ENCODE data around the gene DDX24.
A peak's percentile ranks its signal among the peaks of the same experiment; 100 is the strongest.

DDX24 gene

GRCh38 chr14:94011795-94012194 is 69.2 kb downstream of the DDX24 start:
- Mint-ChIP-seq H3K27me3 (no peaks in the 10 kb centered on the region), H3K4me3 (no peak overlapping the region), H3K27ac (no peak overlapping the region), H3K4me1 (ENCODE audit: low read depth) (peaks cover 29% of the 10 kb centered on the region), H3K9me3 (ENCODE audit: low read depth) (no peaks in the 10 kb centered on the region), H3K36me3 (no peaks in the 10 kb centered on the region)

- H3K36me3 Mint-ChIP-seq: no peaks in the 10 kb centered on the region
- H3K9me3 Mint-ChIP-seq (ENCODE audit: low read depth): no peaks in the 10 kb centered on the region
- peaks cover 29% of the 10 kb centered on the region for H3K4me1 Mint-ChIP-seq (ENCODE audit: low read depth)
- no peak overlapping the region for H3K4me3 Mint-ChIP-seq
- no peak overlapping the region for H3K27ac Mint-ChIP-seq
- no peaks in the 10 kb centered on the region for H3K27me3 Mint-ChIP-seq
These were observed 70.4 kb downstream of the DDX24 start for GRCh38 chr14:94010625-94011024.

GRCh38 chr14:94009767-94010166 is 71.2 kb downstream of the DDX24 start:
- Mint-ChIP-seq H3K4me3 (no peak overlapping the region), H3K27me3 (peaks cover 5% of the 10 kb centered on the region), H3K27ac (no peak overlapping the region), H3K4me1 (ENCODE audit: low read depth) (peaks cover 31% of the 10 kb centered on the region), H3K9me3 (ENCODE audit: low read depth) (no peaks in the 10 kb centered on the region), H3K36me3 (no peaks in the 10 kb centered on the region)

GRCh38 chr14:94008234-94008633 is 72.8 kb downstream of the DDX24 start:
- H3K4me1 Mint-ChIP-seq (ENCODE audit: low read depth): peaks cover 31% of the 10 kb centered on the region
- H3K27me3 Mint-ChIP-seq: peaks cover 8% of the 10 kb centered on the region
- no peaks in the 10 kb centered on the region for H3K36me3 Mint-ChIP-seq
- H3K4me3 Mint-ChIP-seq: no peak overlapping the region
- no peak overlapping the region for H3K27ac Mint-ChIP-seq
- no peaks in the 10 kb centered on the region for H3K9me3 Mint-ChIP-seq (ENCODE audit: low read depth)

GRCh38 chr14:94005324-94006073 is 75.5 kb downstream of the DDX24 start:
- H3K4me1 Mint-ChIP-seq (ENCODE audit: low read depth): peaks cover 23% of the 10 kb centered on the region

GRCh38 chr14:94004015-94004414 is 77.0 kb downstream of the DDX24 start:
- Mint-ChIP-seq H3K9me3 (ENCODE audit: low read depth) (no peaks in the 10 kb centered on the region), H3K36me3 (no peaks in the 10 kb centered on the region), H3K4me1 (ENCODE audit: low read depth) (peaks cover 23% of the 10 kb centered on the region)

More at GRCh38 chr14:94005324-94006073, 75.5 kb downstream of the DDX24 start:
- peaks cover 8% of the 10 kb centered on the region for H3K27me3 Mint-ChIP-seq
- no peak overlapping the region for H3K4me3 Mint-ChIP-seq
- H3K36me3 Mint-ChIP-seq: no peaks in the 10 kb centered on the region
- H3K9me3 Mint-ChIP-seq (ENCODE audit: low read depth): no peaks in the 10 kb centered on the region
- H3K27ac Mint-ChIP-seq: peak overlapping the region; percentile 16

GRCh38 chr14:94003397-94003796 is 77.6 kb downstream of the DDX24 start:
- H3K9me3 Mint-ChIP-seq (ENCODE audit: low read depth): no peaks in the 10 kb centered on the region
- peak overlapping the region; percentile 4 for H3K27ac Mint-ChIP-seq
- H3K27me3 Mint-ChIP-seq: peaks cover 8% of the 10 kb centered on the region
- H3K36me3 Mint-ChIP-seq: no peaks in the 10 kb centered on the region
- H3K4me3 Mint-ChIP-seq: no peak overlapping the region
- peaks cover 22% of the 10 kb centered on the region for H3K4me1 Mint-ChIP-seq (ENCODE audit: low read depth)

More at GRCh38 chr14:94004015-94004414, 77.0 kb downstream of the DDX24 start:
- Mint-ChIP-seq H3K27me3 (peaks cover 8% of the 10 kb centered on the region), H3K4me3 (no peak overlapping the region), H3K27ac (no peak overlapping the region)

DNA sequence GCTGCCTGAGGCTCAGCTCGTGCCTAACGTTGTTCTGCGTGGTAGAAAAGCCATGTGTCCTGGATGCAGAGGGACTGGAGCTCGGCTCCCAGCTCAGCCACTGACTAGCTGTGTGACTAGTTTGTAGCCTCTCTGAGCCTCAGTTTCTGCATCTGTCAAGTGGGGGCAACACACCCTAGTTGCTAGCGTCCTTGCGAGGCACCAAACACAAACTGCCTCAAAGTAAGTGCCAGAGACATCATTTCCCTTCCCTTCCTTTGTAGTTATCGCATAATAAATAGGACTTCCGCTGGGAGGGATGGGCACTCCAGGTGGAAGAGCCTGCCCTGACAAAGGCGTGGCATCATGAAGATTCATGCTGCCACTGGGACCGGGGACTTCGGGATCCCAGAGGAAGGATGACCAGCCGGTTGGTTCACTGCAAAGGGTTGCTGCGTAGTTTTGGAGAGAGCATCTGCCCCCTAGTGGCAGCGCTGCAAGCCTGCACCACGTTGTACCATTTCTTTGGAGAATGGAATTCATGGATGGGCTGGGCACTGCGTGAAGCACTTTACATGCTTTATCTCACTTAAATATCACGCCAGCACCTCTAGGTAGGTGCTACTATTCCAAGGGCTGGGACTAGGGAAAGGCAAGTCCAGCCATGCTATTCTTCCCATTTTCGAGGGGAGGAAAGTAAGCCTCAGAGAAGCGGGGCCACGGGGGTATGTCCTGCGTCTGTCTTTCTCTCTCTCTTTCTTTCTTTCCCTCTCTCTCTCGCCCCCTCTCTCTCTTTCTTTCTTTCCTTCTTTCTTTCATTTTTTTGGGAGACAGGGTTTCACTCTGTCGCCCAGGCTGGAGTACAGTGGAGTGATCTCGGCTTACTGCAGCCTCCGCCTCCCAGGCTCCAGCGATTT is 79.3 kb downstream of the DDX24 start:
- H3K4me1 Mint-ChIP-seq (ENCODE audit: low read depth): peaks cover 24% of the 10 kb centered on the region
- H3K27ac Mint-ChIP-seq: peak overlapping the region; percentile 89
- peak overlapping the region; percentile 44 for H3K4me3 Mint-ChIP-seq
- H3K9me3 Mint-ChIP-seq (ENCODE audit: low read depth): no peaks in the 10 kb centered on the region
- H3K27me3 Mint-ChIP-seq: peaks cover 8% of the 10 kb centered on the region
- no peaks in the 10 kb centered on the region for H3K36me3 Mint-ChIP-seq

DNA sequence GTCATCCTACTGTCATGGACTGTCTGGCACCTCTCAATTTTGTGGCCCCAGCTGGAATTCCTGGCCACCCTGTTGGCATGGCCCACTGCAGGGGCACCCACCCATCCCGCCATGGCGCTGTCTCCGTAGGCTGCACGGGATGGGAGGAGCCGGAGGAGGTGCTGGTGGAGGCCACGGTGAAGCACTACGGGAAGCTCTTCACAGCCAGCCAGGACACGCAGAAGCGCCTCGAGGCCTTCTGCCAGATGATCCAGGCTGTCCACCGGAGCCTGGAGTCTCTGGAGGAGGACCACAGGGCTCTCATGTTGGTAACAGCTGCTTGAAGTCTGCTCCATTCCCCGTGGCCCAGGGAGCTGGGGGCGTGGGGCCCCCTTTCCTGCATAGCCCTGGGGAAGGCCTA is 80.0 kb downstream of the DDX24 start:
- H3K27me3 Mint-ChIP-seq: peaks cover 8% of the 10 kb centered on the region
- no peaks in the 10 kb centered on the region for H3K36me3 Mint-ChIP-seq
- peaks cover 24% of the 10 kb centered on the region for H3K4me1 Mint-ChIP-seq (ENCODE audit: low read depth)
- no peak overlapping the region for H3K27ac Mint-ChIP-seq
- no peaks in the 10 kb centered on the region for H3K9me3 Mint-ChIP-seq (ENCODE audit: low read depth)
- no peak overlapping the region for H3K4me3 Mint-ChIP-seq

DNA sequence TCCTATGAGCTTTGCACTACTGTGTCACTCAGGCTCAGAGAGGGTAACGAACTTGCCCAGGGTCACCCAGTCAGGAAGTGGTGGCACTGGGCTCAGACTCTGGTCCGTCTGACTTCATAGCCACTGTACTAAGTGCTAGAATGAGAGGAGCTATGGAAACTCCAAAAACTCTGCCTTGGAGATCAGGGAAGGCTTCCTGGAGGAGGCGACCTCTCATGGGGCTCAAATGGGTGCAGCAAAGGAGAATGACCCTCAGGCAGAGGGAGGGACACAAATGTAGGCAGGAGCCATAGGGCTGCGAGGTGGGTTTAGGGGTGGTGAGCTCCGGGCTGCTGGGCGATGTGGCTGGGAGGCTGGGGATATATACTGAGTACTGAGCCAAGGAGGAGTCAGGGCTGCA is 80.7 kb downstream of the DDX24 start:
- H3K36me3 Mint-ChIP-seq: no peaks in the 10 kb centered on the region
- H3K27me3 Mint-ChIP-seq: peaks cover 8% of the 10 kb centered on the region
- no peak overlapping the region for H3K4me3 Mint-ChIP-seq
- peaks cover 28% of the 10 kb centered on the region for H3K4me1 Mint-ChIP-seq (ENCODE audit: low read depth)
- H3K27ac Mint-ChIP-seq: peak overlapping the region; percentile 76
- no peaks in the 10 kb centered on the region for H3K9me3 Mint-ChIP-seq (ENCODE audit: low read depth)

GRCh38 chr14:93999573-93999972 is 81.4 kb downstream of the DDX24 start:
- peak overlapping the region; percentile 68 for H3K27ac Mint-ChIP-seq
- H3K9me3 Mint-ChIP-seq (ENCODE audit: low read depth): no peaks in the 10 kb centered on the region

GRCh38 chr14:93998871-93999403 is 82.1 kb downstream of the DDX24 start:
- Mint-ChIP-seq H3K9me3 (ENCODE audit: low read depth) (no peaks in the 10 kb centered on the region), H3K4me3 (no peak overlapping the region), H3K36me3 (no peaks in the 10 kb centered on the region), H3K27ac (peak overlapping the region; percentile 68), H3K27me3 (peaks cover 3% of the 10 kb centered on the region), H3K4me1 (ENCODE audit: low read depth) (peaks cover 34% of the 10 kb centered on the region)

More at GRCh38 chr14:93999573-93999972, 81.4 kb downstream of the DDX24 start:
- Mint-ChIP-seq H3K27me3 (peaks cover 3% of the 10 kb centered on the region), H3K36me3 (no peaks in the 10 kb centered on the region), H3K4me1 (ENCODE audit: low read depth) (peaks cover 34% of the 10 kb centered on the region), H3K4me3 (no peak overlapping the region)

Measured in activated naive CD8-positive, alpha-beta T cell (primary cell).